Kidney (tissue), 14 donors: Measurements from ENCODE around the gene TEDDM1. TPM values are rescaled to one million over a fixed set of nuclear protein-coding genes. Genes with fewer than 3 reads are reported as not detected.
"Not testable (repeated sequence)": the region's sequence is repeated elsewhere in the genome, so short reads cannot be mapped to it uniquely, and the experiment has no call there.

Experiments used
- DNase-seq, 5 donors: peaks; one replicate each; pipeline ENCODE4 v3.0.0-alpha.2; 2013 to 2020
- FAIRE-seq: peaks from 2 replicates; lab custom pipeline; 2012; peaks lifted over from hg19 to GRCh38; lab: Jason Lieb, UNC
- H3K27ac ChIP-seq, 2 donors: one replicate each; pipeline ENCODE4 v1.7.0; 2013; ENCODE audit warnings: low read depth in 2 of 2, low read length in 2 of 2, inconsistent platforms in 1 of 2
- H3K27me3 ChIP-seq: one replicate; pipeline ENCODE4 v1.7.1; 2013; ENCODE audit warnings: low read length, inconsistent platforms; ENCODE audit not compliant: control insufficient read depth, insufficient read depth
- H3K36me3 ChIP-seq, 3 donors: one replicate each; pipeline versions ENCODE4 v1.7.0 to v1.7.1; 2013; ENCODE audit warnings: low read length in 3 of 3, control low read depth in 1 of 3, inconsistent platforms in 1 of 3; ENCODE audit not compliant: insufficient read depth in 3 of 3, control insufficient read depth in 2 of 3
- H3K4me1 ChIP-seq, 3 donors: one replicate each; pipeline versions ENCODE4 v1.7.0 to v1.7.1; 2013; ENCODE audit warnings: low read length in 3 of 3, inconsistent platforms in 1 of 3, low read depth in 1 of 3; ENCODE audit not compliant: control insufficient read depth in 2 of 3, insufficient read depth in 2 of 3
- H3K4me3 ChIP-seq, 3 donors: one replicate each; pipeline versions ENCODE4 v1.7.0 to v1.8.1; 2013; ENCODE audit warnings: low read length in 3 of 3, control low read depth in 1 of 3, inconsistent platforms in 1 of 3
- H3K9ac ChIP-seq, 3 donors: one replicate each; pipeline versions ENCODE4 v1.7.0 to v1.7.1; 2013; ENCODE audit warnings: low read length in 3 of 3, control low read depth in 1 of 3, inconsistent platforms in 1 of 3
- H3K9me3 ChIP-seq, 3 donors: one replicate each; pipeline versions ENCODE4 v1.7.0 to v1.7.1; 2013; ENCODE audit warnings: low read length in 3 of 3, control low read depth in 1 of 3, inconsistent platforms in 1 of 3; ENCODE audit not compliant: control insufficient read depth in 2 of 3, insufficient read depth in 1 of 3
- intact Hi-C: fragments of 100-400 bp; cut with DNase I; formaldehyde crosslinking; loops from one replicate; pipeline ENCODE4 v1.11.1; 2022
- polyA plus RNA-seq: library from polyadenylated mRNA; stranded (reverse); fragments of 350-450 nt; fragmentation: Illumina TruSeq; extraction: RNeasy Lipid Tissue Mini Kit (QIAGEN cat#74804); gene quantifications from one replicate; pipeline ENCODE4 v1.2.3, GENCODE V29; 2014; ENCODE audit warnings: low read depth, low replicate concordance; ENCODE audit not compliant: insufficient read depth
- total RNA-seq: library from RNA; stranded (reverse); fragmentation: NEBNext Ultra II Directional; extraction: Animal tissue kit (Norgen Biotek cat#: 25700); gene quantifications from one replicate; pipeline ENCODE4 v1.2.1, GENCODE V29; 2021
- TF ChIP-seq, protein P1 (sequence below): IDR thresholded peaks from 3 replicates; pipeline ENCODE4 v1.5.1; 2012; ENCODE audit warnings: mild to moderate bottlenecking, moderate library complexity, borderline replicate concordance; ENCODE audit not compliant: insufficient read depth; ENCODE audit errors: extremely low read depth
- donor health status: control.
- donor health status: control.
- donor health status: control.
- donor health status: control.
- donor health status: control.
- donor health status: DM: yes; HTN: yes; CAD: no.
- donor health status: Normal renal cell carcinoma (clear cell type).

Gene TEDDM1
- total and polyA plus RNA-seq, 2 donors from 2014 or later = not detected

DNA sequence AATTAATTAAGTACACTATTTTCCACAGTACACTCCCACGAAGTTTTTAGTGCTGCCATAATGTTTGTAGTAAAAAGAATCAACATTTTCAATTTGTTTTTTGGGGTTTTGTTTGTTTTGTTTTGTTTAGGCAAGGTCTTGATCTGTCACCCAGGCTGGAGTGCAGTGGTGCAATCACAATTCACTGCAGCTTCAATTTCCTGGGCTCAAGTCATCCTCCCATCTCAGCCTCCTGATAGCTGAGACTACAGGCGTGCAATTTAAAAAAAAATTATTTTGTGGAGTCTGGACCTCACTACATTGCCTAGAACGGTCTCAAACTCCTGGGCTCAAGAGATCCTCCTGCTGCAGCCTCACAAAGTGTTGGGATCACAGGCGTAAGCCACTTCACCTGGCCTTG, 20.3 kb downstream of the TEDDM1 start:
- H3K27me3 ChIP-seq = no peaks in the 10 kb centered on the region
- intact Hi-C loops = no loop called here
- H3K36me3 ChIP-seq = peaks cover 2 to 11% (median 6%) of the 10 kb centered on the region in 3 donors
- FAIRE-seq (no peak), DNase-seq (no peak)
- H3K9me3 ChIP-seq = no peaks in the 10 kb centered on the region
- TF ChIP-seq, protein P1, sequence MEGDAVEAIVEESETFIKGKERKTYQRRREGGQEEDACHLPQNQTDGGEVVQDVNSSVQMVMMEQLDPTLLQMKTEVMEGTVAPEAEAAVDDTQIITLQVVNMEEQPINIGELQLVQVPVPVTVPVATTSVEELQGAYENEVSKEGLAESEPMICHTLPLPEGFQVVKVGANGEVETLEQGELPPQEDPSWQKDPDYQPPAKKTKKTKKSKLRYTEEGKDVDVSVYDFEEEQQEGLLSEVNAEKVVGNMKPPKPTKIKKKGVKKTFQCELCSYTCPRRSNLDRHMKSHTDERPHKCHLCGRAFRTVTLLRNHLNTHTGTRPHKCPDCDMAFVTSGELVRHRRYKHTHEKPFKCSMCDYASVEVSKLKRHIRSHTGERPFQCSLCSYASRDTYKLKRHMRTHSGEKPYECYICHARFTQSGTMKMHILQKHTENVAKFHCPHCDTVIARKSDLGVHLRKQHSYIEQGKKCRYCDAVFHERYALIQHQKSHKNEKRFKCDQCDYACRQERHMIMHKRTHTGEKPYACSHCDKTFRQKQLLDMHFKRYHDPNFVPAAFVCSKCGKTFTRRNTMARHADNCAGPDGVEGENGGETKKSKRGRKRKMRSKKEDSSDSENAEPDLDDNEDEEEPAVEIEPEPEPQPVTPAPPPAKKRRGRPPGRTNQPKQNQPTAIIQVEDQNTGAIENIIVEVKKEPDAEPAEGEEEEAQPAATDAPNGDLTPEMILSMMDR = no peak
- no peaks in the 10 kb centered on the region for H3K4me1 ChIP-seq
- no peak overlapping the region for H3K27ac ChIP-seq
- H3K9ac ChIP-seq = no peak overlapping the region
- H3K4me3 ChIP-seq = no peak overlapping the region

DNA sequence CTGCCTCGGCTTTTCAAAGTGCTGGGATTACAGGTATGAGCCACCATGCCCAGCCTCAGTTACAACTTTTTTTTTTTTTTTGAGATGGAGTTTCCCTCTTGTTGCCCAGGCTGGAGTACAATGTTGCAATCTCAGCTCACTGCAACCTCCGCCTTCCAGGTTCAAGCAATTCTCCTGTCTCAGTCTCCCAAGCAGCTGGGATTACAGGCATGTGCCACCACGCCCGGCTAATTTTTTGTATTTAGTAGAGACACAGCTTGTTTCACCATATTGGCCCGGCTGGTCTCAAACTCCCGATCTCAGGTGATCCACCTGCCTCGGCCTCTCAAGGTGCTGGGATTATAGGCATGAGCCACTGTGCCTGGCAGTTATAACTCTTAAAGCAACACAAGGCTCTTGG, 20.7 kb downstream of the TEDDM1 start:
- DNase-seq, FAIRE-seq, H3K4me1 ChIP-seq, H3K27ac ChIP-seq, H3K36me3 ChIP-seq, H3K4me3 ChIP-seq, H3K27me3 ChIP-seq, H3K9ac ChIP-seq, H3K9me3 ChIP-seq, intact Hi-C loops: not testable (repeated sequence)

DNA sequence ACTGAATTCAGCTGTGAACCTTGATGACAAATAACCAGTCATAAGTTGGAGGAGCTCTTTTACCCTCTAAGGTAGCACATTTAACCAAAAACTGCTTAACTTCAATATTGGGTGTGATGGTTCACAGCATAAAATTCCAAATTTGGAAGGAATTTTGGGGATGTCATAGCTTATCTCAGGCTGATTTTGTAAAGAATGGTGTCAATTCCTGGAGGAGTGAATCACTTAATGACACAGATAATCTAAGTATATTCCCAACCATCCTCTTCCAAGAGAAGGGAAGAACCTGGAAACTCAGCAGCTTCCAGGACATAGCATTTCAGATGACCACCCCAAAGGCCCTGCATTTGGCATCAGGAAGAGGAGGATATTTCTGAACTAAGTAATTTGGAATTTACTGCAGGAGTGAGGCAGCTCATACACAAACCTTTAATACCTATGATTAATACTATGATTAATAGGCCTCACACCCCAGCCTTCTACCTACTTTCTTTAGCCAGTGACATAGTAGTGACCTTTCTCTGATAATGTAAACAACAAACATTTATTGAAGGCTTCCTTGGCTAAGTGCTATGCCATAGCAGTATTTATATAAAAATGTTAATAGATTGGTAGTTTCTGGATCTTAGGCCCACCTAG, 23.4 kb downstream of the TEDDM1 start:
- Histone ChIP-seq H3K4me1 (no peaks in the 10 kb centered on the region), H3K27me3 (no peaks in the 10 kb centered on the region), H3K27ac (no peak overlapping the region), H3K36me3 (no peaks in the 10 kb centered on the region), H3K9ac (no peak overlapping the region), H3K9me3 (no peaks in the 10 kb centered on the region), H3K4me3 (no peak overlapping the region)
- DNase-seq = no peak
- intact Hi-C loops = no loop called here
- TF ChIP-seq, protein P1 = no peak
- no peak for FAIRE-seq

DNA sequence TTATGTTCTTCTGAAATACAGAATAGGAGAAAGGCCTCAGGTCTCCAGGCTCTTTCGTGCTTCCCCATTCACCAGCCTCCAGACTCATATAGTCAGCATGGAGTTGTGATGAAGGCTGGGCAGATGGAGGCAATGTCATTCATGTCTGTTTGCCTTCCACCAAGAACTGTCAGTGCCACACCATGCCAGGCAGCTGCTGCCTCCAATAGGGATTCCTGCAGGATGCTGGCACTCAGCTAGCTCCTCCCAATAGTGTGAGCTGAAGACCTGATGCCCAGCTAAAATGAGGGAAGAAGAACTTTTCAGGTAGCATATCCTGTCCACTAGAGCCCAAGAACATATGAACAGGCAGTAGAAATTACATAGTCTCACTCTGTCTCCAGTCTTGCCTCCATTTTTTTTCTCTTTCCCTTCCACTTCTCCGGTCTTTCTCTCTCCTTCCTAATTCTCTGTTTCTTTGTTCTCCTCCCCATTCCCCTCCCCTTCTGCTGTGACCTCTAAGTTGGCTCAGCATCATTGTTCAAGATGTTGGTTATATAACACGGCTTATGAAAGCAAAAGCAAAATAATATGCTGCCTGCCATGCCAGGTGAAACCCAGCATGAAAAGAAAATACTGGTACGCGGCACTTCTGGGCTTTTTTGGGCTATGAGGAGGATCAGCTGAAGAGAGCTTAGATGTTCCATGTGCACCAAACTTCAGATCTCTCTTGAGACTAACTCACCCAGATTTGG, 26.2 kb downstream of the TEDDM1 start:
- Histone ChIP-seq H3K9me3 (no peaks in the 10 kb centered on the region), H3K4me1 (no peaks in the 10 kb centered on the region), H3K27me3 (no peaks in the 10 kb centered on the region), H3K9ac (no peak overlapping the region), H3K36me3 (no peaks in the 10 kb centered on the region), H3K4me3 (no peak overlapping the region), H3K27ac (no peak overlapping the region)
- TF ChIP-seq, protein P1 = no peak
- DNase-seq (no peak), FAIRE-seq (no peak)
- intact Hi-C loops = no loop called here
